ENCODE results near the gene MACROH2A1.

The MACROH2A1 gene

DNA sequence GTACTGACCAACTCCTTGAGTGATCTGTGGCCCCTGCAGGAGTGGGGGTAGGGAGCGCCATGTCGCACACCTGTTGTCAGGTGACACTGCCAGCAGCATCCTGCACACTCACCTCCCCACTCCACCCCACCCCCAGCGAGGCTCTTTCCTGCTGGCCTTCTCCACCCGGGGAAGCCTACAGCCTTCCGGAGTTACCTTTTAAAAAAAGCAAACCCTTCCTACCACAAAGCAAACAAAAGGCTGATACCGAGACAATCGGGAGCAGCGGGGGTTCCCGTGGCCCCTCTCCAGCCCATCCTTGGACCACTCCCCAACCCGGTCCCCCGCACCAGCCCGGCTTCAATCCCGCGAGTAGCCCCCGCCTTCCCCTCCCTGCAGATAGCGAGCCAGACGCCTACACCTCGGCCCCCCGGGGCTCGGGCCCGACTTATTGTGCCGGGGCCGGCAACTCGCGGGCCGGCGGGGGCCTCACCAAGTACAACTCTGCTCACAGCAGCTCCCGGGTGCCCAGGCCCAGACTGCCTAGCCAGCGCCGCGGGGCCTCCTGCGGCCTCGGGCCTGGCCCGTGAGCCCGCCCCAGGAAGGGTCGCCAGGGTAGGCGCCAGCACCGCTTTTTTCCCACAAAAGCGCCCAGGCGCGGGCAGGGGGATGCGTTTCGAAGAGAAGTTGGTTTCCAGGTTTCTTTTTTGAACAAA lies 724 bp downstream of the MACROH2A1 start:
- CTCF ChIA-PET: interaction anchor here (1.1 to 1.2 kb wide), 2 partner anchors 22 to 28 kb away, joined by 3 read pairs; no protein-coding TSS in a partner anchor
- Mint-ChIP-seq H3K27ac (peak overlapping the region; percentile 94), H3K4me1 (peaks cover 52% of the 10 kb centered on the region), H3K9me3 (no peaks in the 10 kb centered on the region), H3K27me3 (peaks cover 17% of the 10 kb centered on the region), H3K4me3 (peak overlapping the region; percentile 85), H3K36me3 (peaks cover 16% of the 10 kb centered on the region)
- DNase-seq: peak; percentile 78

DNA sequence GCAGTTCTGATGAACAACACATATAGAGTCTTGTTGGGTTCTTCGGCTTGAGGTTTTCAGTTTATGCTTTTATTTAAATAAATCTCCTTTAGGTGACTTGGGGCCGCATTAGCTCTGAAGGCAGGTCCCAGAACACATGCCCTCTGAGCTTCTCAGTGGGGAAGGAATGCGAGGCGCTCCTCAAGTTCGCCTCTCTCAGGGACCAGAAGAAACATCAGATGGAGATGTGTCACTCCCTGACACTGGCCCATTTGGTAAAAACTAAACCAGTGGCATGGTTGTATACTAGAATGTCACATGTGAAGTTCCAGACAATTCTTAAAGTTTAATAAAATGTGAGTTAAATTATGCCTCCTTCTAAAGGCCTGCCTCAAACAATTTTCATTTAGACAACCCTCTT lies 1.9 kb downstream of the MACROH2A1 start:
- peak overlapping the region; percentile 85 for H3K4me3 Mint-ChIP-seq
- H3K4me1 Mint-ChIP-seq: peaks cover 64% of the 10 kb centered on the region
- H3K36me3 Mint-ChIP-seq: peaks cover 28% of the 10 kb centered on the region
- H3K27ac Mint-ChIP-seq: no peak overlapping the region
- CTCF ChIA-PET: interaction anchor here (1.1 to 1.2 kb wide), 2 partner anchors 20 to 29 kb away, joined by 3 read pairs; no protein-coding TSS in a partner anchor
- peaks cover 17% of the 10 kb centered on the region for H3K27me3 Mint-ChIP-seq
- no peaks in the 10 kb centered on the region for H3K9me3 Mint-ChIP-seq
- no peak for DNase-seq

DNA sequence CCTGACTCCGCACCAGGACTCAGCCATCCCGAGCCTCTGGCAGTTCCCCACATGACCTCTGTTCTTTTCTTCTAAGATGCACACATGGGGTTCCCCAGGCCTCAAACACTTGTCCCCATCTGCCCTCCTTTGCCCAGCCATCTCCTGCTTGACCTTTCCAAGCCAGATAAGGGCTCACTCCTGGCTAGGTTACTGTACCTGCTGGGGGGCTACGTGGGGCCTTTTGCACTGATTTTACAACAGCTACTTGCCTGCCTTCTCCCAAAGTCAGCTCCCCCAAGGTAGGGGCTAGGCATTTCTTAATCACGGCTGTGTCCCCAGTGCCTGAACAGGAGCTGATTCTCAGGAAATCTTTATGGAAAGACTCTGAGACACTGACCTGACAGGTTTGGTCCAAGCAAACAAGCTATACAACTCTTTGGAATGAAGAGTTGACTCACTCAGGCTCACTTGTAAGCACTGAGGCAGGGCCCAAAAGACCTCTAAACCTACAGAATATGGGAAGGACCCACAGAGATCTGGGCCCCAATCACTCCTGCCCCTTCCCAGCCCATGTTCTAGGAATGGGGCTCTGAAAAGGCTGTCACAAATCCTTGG lies 2.5 kb downstream of the MACROH2A1 start:
- H3K36me3 Mint-ChIP-seq: peaks cover 34% of the 10 kb centered on the region
- peaks cover 17% of the 10 kb centered on the region for H3K27me3 Mint-ChIP-seq
- peaks cover 69% of the 10 kb centered on the region for H3K4me1 Mint-ChIP-seq
- no peak for DNase-seq
- no peaks in the 10 kb centered on the region for H3K9me3 Mint-ChIP-seq
- CTCF ChIA-PET: no interaction called here
- no peak overlapping the region for H3K4me3 Mint-ChIP-seq
- no peak overlapping the region for H3K27ac Mint-ChIP-seq

DNA sequence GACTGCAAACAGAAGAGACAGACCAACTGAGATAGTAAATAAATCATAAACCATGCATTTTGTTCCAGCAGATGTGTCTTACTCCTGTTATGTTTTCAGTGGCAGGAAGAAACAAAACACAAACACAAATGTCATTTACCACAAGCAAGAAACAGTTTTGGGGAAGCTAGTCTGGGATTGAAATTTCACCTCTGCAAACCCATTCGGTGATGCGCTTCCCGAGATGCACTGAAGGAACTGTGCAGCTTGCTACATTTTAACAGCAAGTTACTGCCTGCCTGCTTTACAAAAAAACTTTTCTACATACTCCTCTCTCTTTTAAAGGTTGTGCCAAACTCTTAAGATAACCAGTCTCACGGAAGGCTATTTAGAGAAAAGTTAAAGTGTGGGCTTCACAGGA lies 3.2 kb downstream of the MACROH2A1 start:
- Mint-ChIP-seq H3K27ac (no peak overlapping the region), H3K9me3 (no peaks in the 10 kb centered on the region), H3K36me3 (peaks cover 36% of the 10 kb centered on the region), H3K4me1 (peaks cover 73% of the 10 kb centered on the region), H3K4me3 (no peak overlapping the region), H3K27me3 (peaks cover 14% of the 10 kb centered on the region)
- DNase-seq: no peak
- CTCF ChIA-PET: interaction anchor here (2.0 kb wide), 1 partner anchor 30 kb away, joined by 6 read pairs; no protein-coding TSS in a partner anchor

DNA sequence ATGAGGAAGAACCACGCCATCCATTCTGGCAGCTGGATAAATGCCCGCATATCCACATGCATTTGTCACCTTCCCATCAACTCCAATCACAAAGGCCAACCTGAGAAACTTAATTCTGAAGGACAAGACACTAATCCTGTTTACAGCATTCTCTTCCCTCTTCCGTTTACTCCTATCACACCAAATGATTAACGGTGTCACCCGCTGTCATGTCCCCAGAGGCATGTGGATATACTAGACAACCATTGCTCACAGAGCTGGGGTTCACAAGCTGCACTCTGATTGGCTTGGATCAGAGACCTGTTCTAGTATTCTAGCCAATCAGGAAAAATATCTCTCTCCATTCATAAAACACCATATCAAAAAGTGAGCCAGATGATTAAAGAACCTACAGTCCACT lies 3.6 kb downstream of the MACROH2A1 start:
- Mint-ChIP-seq H3K9me3 (no peaks in the 10 kb centered on the region), H3K4me3 (no peak overlapping the region), H3K27me3 (peaks cover 10% of the 10 kb centered on the region), H3K27ac (no peak overlapping the region), H3K4me1 (peaks cover 72% of the 10 kb centered on the region), H3K36me3 (peaks cover 36% of the 10 kb centered on the region)
- CTCF ChIA-PET: interaction anchor here (2.0 kb wide), 1 partner anchor 31 kb away, joined by 6 read pairs; no protein-coding TSS in a partner anchor
- no peak for DNase-seq

DNA sequence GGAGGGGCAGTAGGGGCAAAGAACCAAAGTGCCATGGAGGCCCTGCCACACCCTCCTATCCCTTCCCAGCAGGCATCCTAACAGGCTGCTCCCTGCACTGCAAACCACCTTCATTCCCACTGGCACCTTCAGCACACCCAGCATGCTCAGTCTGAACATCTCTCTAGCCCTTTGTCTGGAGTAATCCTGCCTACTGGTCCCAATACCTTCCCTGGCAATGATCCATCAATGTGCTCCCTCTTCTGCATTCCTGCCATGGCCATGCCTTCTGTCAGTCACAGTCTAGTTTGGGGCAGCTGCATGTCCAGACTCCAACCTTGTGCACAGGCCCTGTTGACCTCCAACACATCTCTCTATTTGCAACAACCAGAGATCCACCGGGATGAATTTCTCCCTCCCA lies 4.9 kb downstream of the MACROH2A1 start:
- no peak for DNase-seq
- Mint-ChIP-seq H3K9me3 (no peaks in the 10 kb centered on the region), H3K27ac (no peak overlapping the region), H3K4me1 (peaks cover 70% of the 10 kb centered on the region), H3K27me3 (no peaks in the 10 kb centered on the region), H3K36me3 (peaks cover 45% of the 10 kb centered on the region), H3K4me3 (no peak overlapping the region)
- CTCF ChIA-PET: interaction anchor here (2.0 kb wide), 1 partner anchor 32 kb away, joined by 6 read pairs; no protein-coding TSS in a partner anchor

DNA sequence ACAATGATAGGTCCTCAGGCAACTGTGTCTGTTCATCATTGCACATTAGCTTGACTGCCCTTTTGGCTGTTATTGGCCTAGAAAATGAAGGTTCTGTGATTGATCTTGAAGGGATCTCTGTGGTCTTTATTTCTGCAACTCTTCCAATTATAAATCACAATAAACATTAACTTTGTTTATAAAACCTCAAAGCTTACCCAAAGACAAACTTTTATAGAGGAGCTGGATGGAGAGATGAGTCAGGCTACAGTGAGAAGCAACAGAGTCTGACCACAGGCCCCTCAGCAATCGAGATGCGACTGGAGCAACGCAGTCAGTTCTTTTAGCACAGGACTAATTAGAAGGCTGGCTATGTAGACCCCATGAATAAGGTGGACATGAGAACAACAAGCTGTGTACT lies 5.3 kb downstream of the MACROH2A1 start:
- peaks cover 71% of the 10 kb centered on the region for H3K4me1 Mint-ChIP-seq
- no peaks in the 10 kb centered on the region for H3K27me3 Mint-ChIP-seq
- no peak for DNase-seq
- no peaks in the 10 kb centered on the region for H3K9me3 Mint-ChIP-seq
- no peak overlapping the region for H3K4me3 Mint-ChIP-seq
- CTCF ChIA-PET: no interaction called here
- no peak overlapping the region for H3K27ac Mint-ChIP-seq
- H3K36me3 Mint-ChIP-seq: peaks cover 49% of the 10 kb centered on the region

DNA sequence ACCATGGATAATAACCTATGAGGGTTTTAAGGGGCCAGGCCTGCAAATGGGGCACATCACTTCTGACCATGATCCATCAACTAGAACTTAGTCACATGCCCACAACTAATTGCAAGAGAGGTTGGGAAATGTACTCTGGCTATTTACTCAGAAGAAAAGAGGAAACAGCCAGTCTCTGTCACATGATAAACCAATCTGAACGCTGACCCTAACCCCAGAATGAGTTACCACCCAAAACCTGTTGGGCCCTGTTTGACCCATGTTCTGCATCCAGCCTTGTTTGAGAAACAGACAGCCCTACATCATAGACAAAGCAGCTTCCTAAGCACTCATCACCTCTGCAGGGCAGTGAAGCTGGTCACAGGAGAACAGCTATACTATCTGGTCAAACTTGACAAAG lies 5.8 kb downstream of the MACROH2A1 start:
- Mint-ChIP-seq H3K27ac (no peak overlapping the region), H3K9me3 (no peaks in the 10 kb centered on the region), H3K4me3 (no peak overlapping the region), H3K4me1 (peaks cover 75% of the 10 kb centered on the region), H3K27me3 (no peaks in the 10 kb centered on the region), H3K36me3 (peaks cover 54% of the 10 kb centered on the region)
- CTCF ChIA-PET: no interaction called here
- DNase-seq: no peak

DNA sequence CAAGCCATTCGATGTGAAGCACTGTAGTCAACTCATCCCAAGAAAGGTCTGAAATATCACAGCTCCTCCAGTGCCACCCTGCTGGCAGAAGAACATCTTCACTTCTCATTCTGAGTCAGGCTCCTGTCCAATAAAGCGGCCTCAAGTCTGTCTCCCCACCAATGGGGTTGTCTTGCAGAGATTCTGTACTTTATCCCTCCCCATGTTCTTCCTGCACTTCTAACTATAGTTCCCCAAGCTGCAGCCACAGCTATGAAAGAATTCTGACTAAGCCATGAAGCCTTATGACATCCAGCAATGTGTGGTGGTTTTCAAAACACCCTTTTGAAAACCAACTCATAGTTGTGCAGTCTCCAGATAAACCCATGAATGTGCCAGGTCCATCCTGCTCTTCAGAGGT lies 6.8 kb downstream of the MACROH2A1 start:
- H3K27me3 Mint-ChIP-seq: no peaks in the 10 kb centered on the region
- no peaks in the 10 kb centered on the region for H3K9me3 Mint-ChIP-seq
- H3K4me1 Mint-ChIP-seq: peaks cover 71% of the 10 kb centered on the region
- peak overlapping the region; percentile 73 for H3K27ac Mint-ChIP-seq
- DNase-seq: no peak
- H3K4me3 Mint-ChIP-seq: no peak overlapping the region
- peaks cover 56% of the 10 kb centered on the region for H3K36me3 Mint-ChIP-seq
- CTCF ChIA-PET: interaction anchor here (1.0 to 2.4 kb wide), 3 partner anchors 19 to 34 kb away, joined by 3 to 8 read pairs (median 4); no protein-coding TSS in a partner anchor

DNA sequence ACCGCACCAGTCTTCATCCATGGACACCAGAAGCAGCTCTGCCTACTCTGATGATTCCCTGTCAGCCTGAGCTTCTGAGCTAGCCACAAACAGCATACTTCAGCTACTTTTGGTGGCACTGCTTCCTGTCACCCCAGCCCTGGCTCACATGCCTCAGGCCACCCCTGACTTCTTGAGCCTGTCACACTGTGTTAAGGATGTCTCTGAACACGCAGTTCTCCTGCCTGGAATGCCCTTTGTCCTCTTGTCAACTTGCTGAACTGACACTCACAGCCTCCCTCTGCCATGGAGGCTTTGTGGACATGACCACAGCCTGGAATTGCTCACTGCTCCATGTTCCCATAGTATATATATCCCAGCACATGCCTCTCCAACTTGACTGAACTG lies 7.2 kb downstream of the MACROH2A1 start:
- H3K4me1 Mint-ChIP-seq: peaks cover 71% of the 10 kb centered on the region
- CTCF ChIA-PET: interaction anchor here (1.0 to 2.4 kb wide), 3 partner anchors 18 to 34 kb away, joined by 3 to 8 read pairs (median 4); no protein-coding TSS in a partner anchor
- peaks cover 57% of the 10 kb centered on the region for H3K36me3 Mint-ChIP-seq
- H3K27ac Mint-ChIP-seq: peak overlapping the region; percentile 73
- no peaks in the 10 kb centered on the region for H3K9me3 Mint-ChIP-seq
- no peak for DNase-seq
- H3K4me3 Mint-ChIP-seq: no peak overlapping the region
- H3K27me3 Mint-ChIP-seq: no peaks in the 10 kb centered on the region

DNA sequence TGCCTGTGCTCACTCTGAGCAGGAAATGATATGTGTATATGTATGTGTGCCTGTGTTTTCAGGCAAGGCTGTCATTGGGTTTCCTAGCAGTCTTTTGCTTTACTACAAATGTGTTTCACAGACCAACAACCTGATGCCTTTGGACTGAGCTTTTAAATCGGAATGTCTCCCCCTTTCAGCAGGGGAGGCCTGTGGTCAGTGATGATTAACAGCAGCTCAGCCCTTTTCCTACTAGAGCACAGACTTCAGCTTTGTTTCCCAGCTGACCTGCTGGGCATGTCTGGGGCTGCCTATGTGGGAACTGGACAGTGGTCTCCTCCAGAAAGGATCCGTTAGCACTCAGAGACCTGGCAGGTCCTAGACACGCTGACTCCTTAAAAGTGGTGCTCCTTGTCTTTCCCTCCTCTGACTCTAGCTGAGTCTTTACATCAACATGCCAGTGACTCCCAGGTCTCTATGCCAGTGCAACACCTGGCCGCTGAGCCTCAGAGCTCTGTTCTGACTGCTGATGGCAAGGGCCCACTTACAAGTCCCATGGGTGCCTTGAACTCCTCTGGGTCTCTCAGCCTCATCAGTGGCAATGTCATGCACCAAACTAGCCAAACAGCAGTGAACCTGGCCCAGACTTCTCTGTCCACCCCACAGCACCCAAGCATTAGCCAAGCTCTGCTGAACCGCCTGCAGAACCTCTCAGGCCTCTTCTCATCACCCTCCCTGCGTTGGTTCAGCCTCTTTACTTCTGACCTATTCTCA lies 7.7 kb downstream of the MACROH2A1 start:
- CTCF ChIA-PET: interaction anchor here (1.0 to 2.4 kb wide), 3 partner anchors 18 to 34 kb away, joined by 3 to 8 read pairs (median 4); no protein-coding TSS in a partner anchor
- H3K36me3 Mint-ChIP-seq: peaks cover 62% of the 10 kb centered on the region
- H3K9me3 Mint-ChIP-seq: no peaks in the 10 kb centered on the region
- no peak for DNase-seq
- H3K27me3 Mint-ChIP-seq: no peaks in the 10 kb centered on the region
- peak overlapping the region; percentile 73 for H3K27ac Mint-ChIP-seq
- H3K4me1 Mint-ChIP-seq: peaks cover 72% of the 10 kb centered on the region
- H3K4me3 Mint-ChIP-seq: no peak overlapping the region

DNA sequence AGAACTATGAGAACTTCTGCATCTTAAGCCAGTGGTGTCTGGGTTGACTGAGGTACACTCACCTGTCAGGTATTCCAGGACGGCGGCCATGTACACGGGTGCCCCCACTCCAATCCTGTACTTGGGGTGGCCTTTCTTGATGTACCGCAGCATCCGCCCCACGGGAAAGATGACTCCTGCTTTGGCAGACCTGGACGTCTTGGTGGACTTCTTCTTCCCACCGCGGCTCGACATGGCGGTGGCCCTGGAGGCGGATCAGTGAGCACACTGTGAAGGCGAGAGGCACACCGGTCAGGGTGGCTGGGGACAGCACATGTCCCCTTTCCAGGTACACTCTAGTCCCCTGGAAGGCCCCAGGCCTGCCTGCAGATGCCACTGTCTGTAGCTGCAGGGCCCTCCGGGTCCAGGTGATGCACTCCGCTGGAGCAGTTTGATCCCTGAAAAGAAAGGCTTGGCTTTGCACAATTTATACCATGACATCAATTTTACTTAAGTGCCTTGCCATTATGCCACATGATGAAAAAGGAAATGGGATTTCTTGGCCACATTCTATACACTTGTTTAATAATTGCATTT lies 10.1 kb downstream of the MACROH2A1 start:
- CTCF ChIA-PET: no interaction called here
- no peak for DNase-seq
- Mint-ChIP-seq H3K4me3 (no peak overlapping the region), H3K27me3 (no peaks in the 10 kb centered on the region), H3K36me3 (peaks cover 72% of the 10 kb centered on the region), H3K4me1 (peaks cover 56% of the 10 kb centered on the region), H3K9me3 (no peaks in the 10 kb centered on the region), H3K27ac (no peak overlapping the region)

DNA sequence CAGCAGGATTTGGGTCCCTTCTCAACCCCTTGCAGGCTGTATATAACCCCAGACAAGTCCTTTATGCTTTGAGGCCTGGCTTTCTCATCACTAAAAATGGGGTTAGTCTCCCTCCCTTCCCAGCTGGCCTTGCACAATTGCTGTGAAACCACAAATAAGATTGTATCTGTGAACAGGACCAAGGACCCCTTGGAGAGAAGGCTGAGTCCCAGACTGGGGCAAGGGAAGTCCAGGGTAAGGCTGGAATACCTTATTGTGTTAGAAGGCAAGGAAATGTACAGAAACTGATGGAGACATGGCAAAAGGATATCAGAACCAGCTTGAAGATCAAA lies 11.4 kb downstream of the MACROH2A1 start:
- DNase-seq: no peak
- H3K9me3 Mint-ChIP-seq: no peaks in the 10 kb centered on the region
- CTCF ChIA-PET: no interaction called here
- no peak overlapping the region for H3K27ac Mint-ChIP-seq
- peaks cover 45% of the 10 kb centered on the region for H3K4me1 Mint-ChIP-seq
- H3K4me3 Mint-ChIP-seq: no peak overlapping the region
- H3K27me3 Mint-ChIP-seq: no peaks in the 10 kb centered on the region
- peaks cover 72% of the 10 kb centered on the region for H3K36me3 Mint-ChIP-seq
